Fibroblast of pulmonary artery (primary cell): ENCODE measurements around the gene RASGRP4.

ENCODE experiments used
- DNase-seq: peaks from one replicate; pipeline ENCODE4 v3.0.0-alpha.2; 2010; ENCODE audit warnings: low read depth
- H3K4me3 ChIP-seq: replicated peaks from 2 replicates; pipeline ENCODE4 v1.5.1; 2011; ENCODE audit warnings: low read depth, mild to moderate bottlenecking, control low read depth, low read length, moderate library complexity
- CTCF ChIP-seq: IDR thresholded peaks from 2 replicates; pipeline ENCODE4 v1.5.1; 2011; ENCODE audit warnings: mild to moderate bottlenecking, control low read depth, low read length, inconsistent platforms; ENCODE audit errors: missing control alignments

RASGRP4 gene

GRCh38 chr19:38455031-38455430, 29.0 kb upstream of the RASGRP4 start:
- no peak overlapping the region for H3K4me3 ChIP-seq

GRCh38 chr19:38453596-38453995, 27.6 kb upstream of the RASGRP4 start:
- H3K4me3 ChIP-seq, result no peak overlapping the region
- DNase-seq, result no peak
- TF ChIP-seq CTCF, result no peak

More at GRCh38 chr19:38455031-38455430, 29.0 kb upstream of the RASGRP4 start:
- peak; percentile 31 for DNase-seq
- TF ChIP-seq CTCF, result no peak

GRCh38 chr19:38452430-38453366, 26.7 kb upstream of the RASGRP4 start:
- DNase-seq, result no peak
- no peak for TF ChIP-seq CTCF
- no peak overlapping the region for H3K4me3 ChIP-seq

DNA sequence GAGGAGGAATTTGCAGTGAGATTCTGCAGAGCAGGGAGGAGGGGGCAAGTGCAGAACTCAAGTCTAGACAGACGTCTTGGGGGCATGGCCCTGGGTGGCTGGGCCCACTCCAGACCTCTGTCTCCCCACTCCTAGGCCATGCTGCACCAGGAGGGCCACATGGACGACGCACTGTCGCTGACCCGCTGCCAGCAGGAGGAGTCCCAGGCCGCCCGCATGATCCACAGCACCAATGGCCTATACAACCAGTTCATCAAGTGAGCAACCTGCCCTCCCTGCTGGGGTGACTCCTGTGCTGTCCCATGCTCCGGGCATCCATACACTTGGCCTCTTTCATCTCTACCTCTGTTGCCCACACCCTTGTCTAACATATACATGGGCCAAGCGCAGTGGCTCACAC, 25.6 kb upstream of the RASGRP4 start:
- no peak for TF ChIP-seq CTCF
- DNase-seq, result no peak
- H3K4me3 ChIP-seq, result no peak overlapping the region

GRCh38 chr19:38451036-38451435, 25.0 kb upstream of the RASGRP4 start:
- no peak overlapping the region for H3K4me3 ChIP-seq
- DNase-seq, result no peak
- no peak for TF ChIP-seq CTCF

DNA sequence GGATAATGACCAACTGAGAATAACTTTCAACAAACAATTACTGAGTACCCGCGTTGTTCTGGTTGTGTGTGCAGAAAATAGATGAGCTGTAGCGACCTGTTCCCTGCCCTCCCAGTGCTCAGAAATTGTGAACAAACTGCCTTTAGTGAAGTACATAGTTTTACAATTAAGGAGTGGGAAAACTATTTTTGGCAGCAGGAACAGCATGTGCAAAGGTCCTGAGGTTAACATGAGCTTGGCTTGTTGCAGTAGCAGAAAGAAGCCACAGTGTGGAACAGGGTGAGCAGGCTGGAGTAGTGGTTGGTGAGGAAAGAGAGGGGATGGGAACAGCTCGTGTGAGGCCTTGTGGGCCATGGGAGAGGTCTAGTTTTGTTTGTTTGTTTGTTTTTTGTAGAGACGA, 23.5 kb upstream of the RASGRP4 start:
- no peak for DNase-seq
- H3K4me3 ChIP-seq, result no peak overlapping the region
- no peak for TF ChIP-seq CTCF

GRCh38 chr19:38448225-38448624, 22.2 kb upstream of the RASGRP4 start:
- no peak overlapping the region for H3K4me3 ChIP-seq
- TF ChIP-seq CTCF, result no peak
- DNase-seq, result no peak
